CD4-positive, CD25-positive, alpha-beta regulatory T cell (primary cell): ENCODE results near the gene CCAR1. TPM values are rescaled to one million over a fixed set of nuclear protein-coding genes. Genes with fewer than 3 reads are reported as not detected.
"Not testable (repeated sequence)": the region's sequence is repeated elsewhere in the genome, so short reads cannot be mapped to it uniquely, and the experiment has no call there.

Experiments used
- ATAC-seq, 2 donors: fragments of 150-1000 bp; cut with Tn5 transposase; one replicate each; pipeline ENCODE4 v1.10.0; 2021; ENCODE audit warnings: low read depth in 2 of 2, moderate number of reproducible peaks in 2 of 2, moderate library complexity in 1 of 2
- DNase-seq, 3 donors: peaks; one replicate each; pipeline versions ENCODE4 v3.0.0 to v3.0.0-alpha.2; 2012 to 2022; ENCODE audit warnings: mixed read lengths in 1 of 3
- H3K27ac ChIP-seq: one replicate; pipeline ENCODE4 v1.7.0; 2013; ENCODE audit warnings: mild to moderate bottlenecking, low read length; ENCODE audit not compliant: insufficient read depth, poor library complexity, severe bottlenecking
- H3K27me3 ChIP-seq: one replicate; pipeline ENCODE4 v1.7.0; 2013; ENCODE audit warnings: low read length; ENCODE audit not compliant: control insufficient read depth, insufficient read depth
- H3K36me3 ChIP-seq: one replicate; pipeline ENCODE4 v1.7.0; 2013; ENCODE audit warnings: mild to moderate bottlenecking, low read length, moderate library complexity; ENCODE audit not compliant: control insufficient read depth, insufficient read depth
- H3K4me1 ChIP-seq: 2 replicates; pipeline ENCODE4 v1.7.0; 2013; ENCODE audit warnings: mild to moderate bottlenecking, low read length; ENCODE audit not compliant: insufficient read depth, control insufficient read depth, poor library complexity, severe bottlenecking
- H3K4me3 ChIP-seq: one replicate; pipeline ENCODE4 v1.7.0; 2013; ENCODE audit warnings: low read depth, mild to moderate bottlenecking, low read length, moderate library complexity
- H3K9me3 ChIP-seq, 2 experiments: 1 replicate in 1 of 2; 2 replicates in 1 of 2; pipeline ENCODE4 v1.7.0; 2013; ENCODE audit warnings: low read length in 2 of 2, mild to moderate bottlenecking in 1 of 2, moderate library complexity in 1 of 2; ENCODE audit not compliant: control insufficient read depth in 2 of 2
- H3K27ac Mint-ChIP-seq, 3 donors: one replicate each; pipeline ENCODE4 v1.8.0; 2020 to 2022; ENCODE audit warnings: mild to moderate bottlenecking in 3 of 3, mixed read lengths in 3 of 3, moderate library complexity in 2 of 3
- H3K27me3 Mint-ChIP-seq: one replicate; pipeline ENCODE4 v1.8.0; 2022; ENCODE audit warnings: mild to moderate bottlenecking, mixed read lengths
- H3K36me3 Mint-ChIP-seq: one replicate; pipeline ENCODE4 v1.8.0; 2020; ENCODE audit warnings: mixed read lengths
- H3K4me1 Mint-ChIP-seq, 4 donors: one replicate each; pipeline ENCODE4 v1.8.0; 2020 to 2022; ENCODE audit warnings: mixed read lengths in 4 of 4, mild to moderate bottlenecking in 1 of 4
- H3K4me3 Mint-ChIP-seq, 4 donors: one replicate each; pipeline ENCODE4 v1.8.0; 2020 to 2022; ENCODE audit warnings: mild to moderate bottlenecking in 4 of 4, mixed read lengths in 4 of 4, moderate library complexity in 3 of 4
- H3K9me3 Mint-ChIP-seq, 7 donors: one replicate each; pipeline ENCODE4 v1.8.0; 2020 to 2022; ENCODE audit warnings: mixed read lengths in 7 of 7, mild to moderate bottlenecking in 3 of 7, moderate library complexity in 2 of 7
- polyA plus RNA-seq, 4 donors: library from polyadenylated mRNA; unstranded; fragments of 300-500 nt; fragmentation: Illumina TruSeq; gene quantifications; one replicate each; pipeline ENCODE4 v1.2.3, GENCODE V29; 2021
- total RNA-seq: library from RNA; stranded (reverse); gene quantifications from one replicate; pipeline ENCODE4 v1.2.3, GENCODE V29; 2022

Gene CCAR1
- total and polyA plus RNA-seq, 5 donors from 2014 or later: 24.0 to 86.6 (median 32.7) TPM

DNA sequence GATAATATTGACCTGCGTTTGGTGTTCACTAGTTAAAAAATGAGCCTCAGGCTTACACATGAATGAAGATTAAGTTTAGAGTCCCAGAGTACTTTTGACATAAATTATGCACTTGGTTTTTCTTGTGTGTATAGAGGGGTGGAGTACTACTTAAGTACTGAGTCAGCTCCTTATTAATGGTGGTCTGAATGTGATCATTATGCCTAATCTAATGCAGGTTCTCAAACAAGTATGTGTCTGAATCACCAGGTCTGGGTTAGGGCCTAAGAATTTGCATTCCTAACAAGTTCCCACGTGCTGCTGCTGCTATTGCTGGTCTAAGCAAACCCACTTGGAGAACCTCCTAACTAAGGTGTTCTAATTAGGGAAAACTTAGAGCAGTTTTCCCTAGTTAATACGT, 75.6 kb downstream of the CCAR1 start:
- H3K36me3 ChIP-seq: peaks cover 20% of the 10 kb centered on the region
- no peak for DNase-seq
- Mint-ChIP-seq H3K36me3 (peaks cover 19% of the 10 kb centered on the region), H3K27ac (peak overlapping the region in 1 of 3 donors; percentile 26), H3K9me3 (no peaks in the 10 kb centered on the region), H3K4me3 (no peak overlapping the region), H3K27me3 (no peaks in the 10 kb centered on the region), H3K4me1 (no peaks in the 10 kb centered on the region)
- no peaks in the 10 kb centered on the region for H3K4me1 ChIP-seq
- ATAC-seq: no peak
- H3K27me3 ChIP-seq: no peaks in the 10 kb centered on the region
- H3K4me3 ChIP-seq: no peak overlapping the region
- H3K9me3 ChIP-seq: no peaks in the 10 kb centered on the region
- H3K27ac ChIP-seq: no peak overlapping the region

DNA sequence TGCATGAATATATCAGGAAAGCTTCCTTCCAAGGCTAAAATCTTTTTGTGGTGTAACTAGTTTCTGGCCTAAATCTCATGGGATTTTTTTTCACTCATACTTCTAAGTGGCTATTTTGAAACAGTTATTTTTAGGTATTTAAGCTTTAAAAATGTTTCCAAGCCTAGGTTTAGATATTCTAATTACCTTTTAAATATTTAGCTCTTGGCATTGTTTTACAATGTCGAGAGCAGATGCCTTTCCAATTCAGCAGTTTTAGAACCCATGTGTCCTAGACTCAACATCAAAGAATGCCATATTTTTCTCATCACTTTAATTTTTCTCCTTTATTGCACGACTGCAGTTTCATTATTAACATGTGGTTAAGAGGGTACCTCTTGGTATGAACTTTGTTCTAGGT, 79.2 kb downstream of the CCAR1 start:
- H3K4me1 ChIP-seq: no peaks in the 10 kb centered on the region
- Mint-ChIP-seq H3K9me3 (no peaks in the 10 kb centered on the region), H3K36me3 (peaks cover 13% of the 10 kb centered on the region), H3K27ac (no peak overlapping the region), H3K27me3 (no peaks in the 10 kb centered on the region), H3K4me1 (peaks cover 0 to 2% (median 0%) of the 10 kb centered on the region in 4 donors), H3K4me3 (no peak overlapping the region)
- DNase-seq (no peak), ATAC-seq (no peak)
- H3K27ac ChIP-seq: no peak overlapping the region
- H3K27me3 ChIP-seq: no peaks in the 10 kb centered on the region
- H3K4me3 ChIP-seq: no peak overlapping the region
- H3K9me3 ChIP-seq: no peaks in the 10 kb centered on the region
- H3K36me3 ChIP-seq: peaks cover 3% of the 10 kb centered on the region

GRCh38 chr10:68804692-68805091, 83.7 kb downstream of the CCAR1 start:
- no peaks in the 10 kb centered on the region for H3K4me1 ChIP-seq
- no peaks in the 10 kb centered on the region for H3K27me3 ChIP-seq
- H3K9me3 Mint-ChIP-seq: no peaks in the 10 kb centered on the region
- no peaks in the 10 kb centered on the region for H3K9me3 ChIP-seq
- H3K36me3 ChIP-seq: no peaks in the 10 kb centered on the region
- H3K36me3 Mint-ChIP-seq: no peaks in the 10 kb centered on the region
- H3K4me1 Mint-ChIP-seq: peaks cover 0 to 2% (median under 1%) of the 10 kb centered on the region in 4 donors
- H3K27ac ChIP-seq: no peak overlapping the region
- no peaks in the 10 kb centered on the region for H3K27me3 Mint-ChIP-seq
- no peak overlapping the region for H3K4me3 ChIP-seq
- ATAC-seq: no peak
- H3K27ac Mint-ChIP-seq: no peak overlapping the region
- DNase-seq: no peak
- H3K4me3 Mint-ChIP-seq: no peak overlapping the region

DNA sequence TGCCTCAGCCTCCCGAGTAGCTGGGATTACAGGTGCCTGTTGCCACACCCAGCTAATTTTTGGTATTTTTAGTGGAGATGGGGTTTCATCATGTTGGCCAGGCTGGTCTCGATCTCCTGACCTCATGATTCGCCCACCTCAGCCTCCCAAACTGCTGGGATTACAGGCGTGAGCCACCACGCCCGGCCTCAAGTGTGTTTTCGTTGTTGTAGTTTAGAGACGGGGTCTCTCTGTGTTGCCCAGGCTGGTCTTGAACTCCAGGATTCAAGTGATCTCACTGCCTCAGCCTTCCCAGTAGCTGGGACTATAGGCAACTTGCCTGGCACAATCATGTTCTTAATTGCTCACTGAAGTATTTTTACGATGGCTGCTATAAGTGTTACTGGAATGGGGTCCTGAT, 89.8 kb downstream of the CCAR1 start:
- H3K4me1 Mint-ChIP-seq, DNase-seq, H3K36me3 ChIP-seq, H3K27ac Mint-ChIP-seq, H3K4me1 ChIP-seq, H3K9me3 ChIP-seq, H3K27me3 ChIP-seq, H3K27me3 Mint-ChIP-seq, H3K4me3 Mint-ChIP-seq, H3K36me3 Mint-ChIP-seq, H3K4me3 ChIP-seq, H3K9me3 Mint-ChIP-seq, H3K27ac ChIP-seq, ATAC-seq: not testable (repeated sequence)

DNA sequence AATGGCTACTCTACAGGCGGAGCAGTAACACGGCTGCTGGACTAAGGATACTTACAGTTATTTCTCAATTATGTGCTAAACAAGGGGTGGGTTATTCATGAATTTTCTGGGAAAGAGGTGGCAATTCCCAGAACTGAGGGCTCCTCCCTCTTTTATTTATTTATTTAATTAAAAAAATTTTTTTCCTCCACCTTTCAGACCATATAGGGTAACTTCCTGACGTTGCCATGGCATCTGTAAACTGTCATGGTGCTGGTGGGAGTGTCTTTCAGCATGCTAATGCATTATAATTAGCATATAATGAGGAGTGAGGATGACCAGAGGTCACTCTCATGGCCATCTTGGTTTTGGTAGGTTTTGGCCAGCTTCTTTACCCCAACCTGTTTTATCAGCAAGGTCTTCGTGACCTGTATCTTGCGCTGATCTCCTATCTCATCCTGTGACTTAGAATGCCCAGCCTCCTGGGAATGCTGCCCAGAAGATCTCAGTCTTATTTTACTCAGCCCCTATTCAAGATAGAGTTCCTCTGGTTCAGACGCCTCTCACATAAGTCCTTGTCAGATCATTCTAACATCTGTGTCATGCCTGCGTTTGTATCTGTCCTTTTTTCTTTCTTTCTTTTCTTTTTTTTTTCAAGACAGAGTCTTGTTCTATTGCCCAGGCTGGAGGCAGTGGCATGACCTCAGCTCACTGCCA, 90.4 kb downstream of the CCAR1 start:
- H3K4me3 ChIP-seq: no peak overlapping the region
- Mint-ChIP-seq H3K27ac (no peak overlapping the region), H3K27me3 (no peaks in the 10 kb centered on the region), H3K4me3 (no peak overlapping the region), H3K36me3 (no peaks in the 10 kb centered on the region), H3K9me3 (no peaks in the 10 kb centered on the region), H3K4me1 (no peaks in the 10 kb centered on the region)
- H3K27ac ChIP-seq: no peak overlapping the region
- no peak for DNase-seq
- ATAC-seq: no peak
- no peaks in the 10 kb centered on the region for H3K9me3 ChIP-seq
- no peaks in the 10 kb centered on the region for H3K4me1 ChIP-seq
- H3K36me3 ChIP-seq: no peaks in the 10 kb centered on the region
- H3K27me3 ChIP-seq: no peaks in the 10 kb centered on the region

- H3K9me3 ChIP-seq: no peaks in the 10 kb centered on the region
- ATAC-seq: no peak
- Mint-ChIP-seq H3K4me1 (no peaks in the 10 kb centered on the region), H3K27ac (no peak overlapping the region), H3K9me3 (peaks cover 0 to 1% (median 0%) of the 10 kb centered on the region in 7 donors), H3K4me3 (no peak overlapping the region), H3K36me3 (no peaks in the 10 kb centered on the region), H3K27me3 (no peaks in the 10 kb centered on the region)
- no peaks in the 10 kb centered on the region for H3K36me3 ChIP-seq
- no peaks in the 10 kb centered on the region for H3K27me3 ChIP-seq
- no peak overlapping the region for H3K27ac ChIP-seq
- no peaks in the 10 kb centered on the region for H3K4me1 ChIP-seq
- H3K4me3 ChIP-seq: no peak overlapping the region
- DNase-seq: no peak
These were observed 91.4 kb downstream of the CCAR1 start for GRCh38 chr10:68812420-68812819.

DNA sequence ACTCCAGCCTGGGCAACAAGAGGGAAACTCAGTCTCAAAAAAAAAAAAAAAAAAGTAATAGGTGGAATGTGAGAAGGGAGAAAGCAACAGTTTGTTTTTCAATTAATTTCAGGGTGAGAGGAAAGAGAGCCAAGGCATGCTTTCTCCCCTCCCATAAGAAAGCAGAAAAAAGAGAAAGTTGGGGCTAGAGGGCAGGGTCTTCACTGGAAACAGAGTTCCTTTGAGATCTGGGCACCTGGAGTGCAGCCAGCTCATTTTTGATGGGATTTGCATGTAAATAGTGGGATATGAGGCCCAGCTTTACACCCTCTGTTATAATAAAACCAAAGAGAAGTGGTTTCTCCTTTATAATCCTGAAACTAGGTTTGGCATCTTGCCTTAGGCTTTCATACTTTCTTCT, 92.5 kb downstream of the CCAR1 start:
- H3K9me3 Mint-ChIP-seq: peaks cover 0 to 1% (median 0%) of the 10 kb centered on the region in 7 donors
- no peaks in the 10 kb centered on the region for H3K27me3 ChIP-seq
- ATAC-seq: no peak

DNA sequence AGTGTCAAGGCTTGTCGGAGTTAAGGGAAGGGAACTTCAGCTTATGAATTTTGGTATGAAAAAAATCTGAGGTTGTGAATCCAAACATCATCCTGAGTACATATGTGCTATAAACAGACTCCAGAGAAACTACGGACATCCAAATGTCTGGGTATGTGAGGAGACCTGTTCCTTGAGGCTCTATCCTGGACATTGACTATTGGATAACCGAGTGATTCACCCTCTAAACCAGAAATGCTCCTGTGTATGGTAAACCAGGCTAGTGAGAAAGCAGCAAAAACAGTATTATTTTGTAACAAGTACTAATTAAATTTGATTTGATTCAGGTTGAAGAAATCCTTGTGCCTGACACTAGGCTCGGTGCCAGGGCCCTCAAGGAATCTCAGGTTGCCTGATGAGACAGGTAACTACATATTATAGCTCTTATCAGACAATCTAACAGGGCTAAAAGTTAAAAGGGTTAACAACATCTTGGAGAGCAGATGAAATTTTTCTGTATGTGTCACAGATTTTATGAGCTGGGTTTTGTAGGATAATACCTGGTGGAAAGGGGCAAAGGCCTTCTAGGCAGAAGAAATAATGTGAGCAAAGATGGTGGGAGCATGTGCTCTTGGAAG, 95.9 kb downstream of the CCAR1 start:
- no peak overlapping the region for H3K4me3 ChIP-seq
- no peaks in the 10 kb centered on the region for H3K4me1 ChIP-seq
- H3K27ac Mint-ChIP-seq: no peak overlapping the region
- H3K36me3 ChIP-seq: no peaks in the 10 kb centered on the region
- ATAC-seq (no peak), DNase-seq (no peak)
- H3K27ac ChIP-seq: no peak overlapping the region
- no peaks in the 10 kb centered on the region for H3K9me3 ChIP-seq
- no peaks in the 10 kb centered on the region for H3K36me3 Mint-ChIP-seq
- H3K4me3 Mint-ChIP-seq: no peak overlapping the region
- no peaks in the 10 kb centered on the region for H3K4me1 Mint-ChIP-seq
- H3K27me3 ChIP-seq: no peaks in the 10 kb centered on the region
- peaks cover 4% of the 10 kb centered on the region for H3K27me3 Mint-ChIP-seq
- peaks cover 0 to 1% (median 0%) of the 10 kb centered on the region in 7 donors for H3K9me3 Mint-ChIP-seq

More for the DNA sequence above, 92.5 kb downstream of the CCAR1 start:
- H3K4me1 ChIP-seq: no peaks in the 10 kb centered on the region
- Mint-ChIP-seq H3K27me3 (peaks cover 4% of the 10 kb centered on the region), H3K27ac (no peak overlapping the region), H3K4me3 (no peak overlapping the region), H3K4me1 (no peaks in the 10 kb centered on the region), H3K36me3 (no peaks in the 10 kb centered on the region)
- H3K36me3 ChIP-seq: no peaks in the 10 kb centered on the region
- no peak for DNase-seq
- H3K27ac ChIP-seq: no peak overlapping the region
- H3K9me3 ChIP-seq: no peaks in the 10 kb centered on the region
- H3K4me3 ChIP-seq: no peak overlapping the region
